GM19468 (cell line): ENCODE measurements around the gene ECSIT.
A peak's percentile ranks its signal among the peaks of the same experiment; 100 is the strongest.

Experiments used
- ATAC-seq: cut with Tn5 transposase; IDR thresholded peaks from one replicate; pipeline ENCODE4 v1.9.1; 2021; ENCODE audit warnings: mild to moderate bottlenecking, moderate library complexity, moderate number of reproducible peaks; ENCODE audit not compliant: unreplicated experiment; ENCODE audit errors: extremely low read depth

The ECSIT gene

GRCh38 chr19:11551603-11552235 lies 22.8 kb upstream of the ECSIT start:
- no peak for ATAC-seq

GRCh38 chr19:11550265-11550664 lies 21.3 kb upstream of the ECSIT start:
- ATAC-seq, result no peak

DNA sequence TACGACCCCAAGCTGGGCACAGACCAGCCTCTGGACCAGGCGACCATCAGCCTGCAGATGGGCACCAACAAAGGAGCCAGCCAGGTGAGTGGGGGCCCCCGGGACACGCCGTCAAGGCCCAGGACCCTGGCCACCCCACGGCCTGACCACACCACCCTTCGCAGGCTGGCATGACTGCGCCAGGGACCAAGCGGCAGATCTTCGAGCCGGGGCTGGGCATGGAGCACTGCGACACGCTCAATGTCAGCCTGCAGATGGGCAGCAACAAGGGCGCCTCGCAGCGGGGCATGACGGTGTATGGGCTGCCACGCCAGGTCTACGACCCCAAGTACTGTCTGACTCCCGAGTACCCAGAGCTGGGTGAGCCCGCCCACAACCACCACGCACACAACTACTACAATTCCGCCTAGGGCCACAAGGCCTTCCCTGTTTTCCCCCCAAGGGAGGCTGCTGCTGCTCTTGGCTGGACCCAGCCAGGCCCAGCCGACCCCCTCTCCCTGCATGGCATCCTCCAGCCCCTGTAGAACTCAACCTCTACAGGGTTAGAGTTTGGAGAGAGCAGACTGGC lies 20.5 kb upstream of the ECSIT start:
- no peak for ATAC-seq

- no peak for ATAC-seq
Observed at GRCh38 chr19:11547929-11548700, 19.2 kb upstream of the ECSIT start.

DNA sequence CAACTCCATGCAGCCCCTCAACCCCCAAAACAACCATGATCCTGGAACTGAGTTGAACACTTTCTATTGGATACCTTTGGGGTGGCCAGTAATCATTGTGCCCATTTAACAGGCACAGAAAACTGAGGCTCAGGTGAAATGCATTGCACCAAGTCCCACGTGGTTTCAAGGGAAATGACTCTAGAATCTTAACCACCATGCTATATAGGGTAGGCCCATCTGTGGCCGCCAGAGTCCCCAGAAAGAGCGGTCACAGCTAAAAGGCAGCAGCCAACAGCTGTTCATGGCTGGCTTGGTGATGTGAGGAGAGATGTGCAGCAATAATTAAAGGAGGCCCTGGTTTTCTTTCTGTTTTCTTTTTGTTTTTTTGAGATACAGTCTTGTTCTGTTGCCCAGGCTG lies 12.3 kb upstream of the ECSIT start:
- no peak for ATAC-seq

DNA sequence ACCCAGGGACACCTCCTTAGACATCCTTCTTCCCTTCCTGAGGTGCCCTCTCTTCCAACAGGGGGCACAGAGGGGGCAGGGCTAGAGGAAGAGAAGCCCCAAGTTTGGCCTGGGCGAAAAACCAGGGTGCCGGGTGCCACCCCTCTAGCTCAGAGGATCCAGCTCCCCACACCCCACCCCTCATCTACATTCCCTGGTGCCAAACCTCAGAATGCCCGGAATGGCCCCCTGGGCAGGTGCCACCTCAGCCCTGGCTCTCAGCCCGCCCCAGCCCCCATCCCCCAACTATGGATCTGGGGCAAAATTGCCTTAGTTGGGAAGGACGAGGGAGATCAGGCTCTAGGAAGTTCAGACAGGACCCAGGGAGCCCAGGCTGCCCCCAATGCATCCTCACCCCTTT lies 11.7 kb upstream of the ECSIT start:
- ATAC-seq, result no peak

GRCh38 chr19:11539495-11540365 lies 10.8 kb upstream of the ECSIT start:
- ATAC-seq, result no peak

DNA sequence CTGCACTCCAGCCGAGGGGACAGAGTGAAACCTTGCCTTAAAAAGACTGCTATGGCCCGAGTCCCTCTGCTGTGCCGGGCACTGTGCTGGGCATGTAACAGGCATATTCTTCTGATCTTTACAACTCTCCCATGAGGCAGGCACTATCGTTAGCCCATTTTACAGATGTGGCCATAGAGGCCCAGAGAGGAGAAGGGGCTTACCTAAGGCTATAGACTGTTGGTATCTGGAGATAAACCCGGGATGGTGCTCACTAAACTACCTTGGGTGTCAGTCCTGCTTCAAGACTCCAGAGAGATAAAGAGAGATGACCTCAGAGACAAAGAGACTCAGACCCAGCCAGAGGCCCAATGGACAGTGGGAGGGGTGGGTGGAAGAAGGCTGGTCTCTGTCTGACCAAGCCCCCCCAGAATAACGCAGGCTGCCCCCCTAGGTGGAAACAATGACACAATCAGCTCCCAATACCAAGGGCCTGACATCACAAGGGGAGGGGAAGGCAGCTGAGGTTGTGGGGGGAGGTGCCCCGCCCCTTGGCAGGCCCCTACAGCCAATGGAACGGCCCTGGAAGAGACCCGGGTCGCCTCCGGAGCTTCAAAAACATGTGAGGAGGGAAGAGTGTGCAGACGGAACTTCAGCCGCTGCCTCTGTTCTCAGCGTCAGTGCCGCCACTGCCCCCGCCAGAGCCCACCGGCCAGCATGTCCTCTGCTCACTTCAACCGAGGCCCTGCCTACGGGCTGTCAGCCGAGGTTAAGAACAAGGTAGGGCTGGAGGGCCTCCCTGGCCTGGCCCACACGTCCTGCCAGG lies 9.5 kb upstream of the ECSIT start, which contains the start of gene CNN1:
Gene CNN1, plus strand, starts transcription at position 620 of the 805 bp plus-strand sequence. Its CDS starts 77 bp downstream, at position 697.
- no peak for ATAC-seq

DNA sequence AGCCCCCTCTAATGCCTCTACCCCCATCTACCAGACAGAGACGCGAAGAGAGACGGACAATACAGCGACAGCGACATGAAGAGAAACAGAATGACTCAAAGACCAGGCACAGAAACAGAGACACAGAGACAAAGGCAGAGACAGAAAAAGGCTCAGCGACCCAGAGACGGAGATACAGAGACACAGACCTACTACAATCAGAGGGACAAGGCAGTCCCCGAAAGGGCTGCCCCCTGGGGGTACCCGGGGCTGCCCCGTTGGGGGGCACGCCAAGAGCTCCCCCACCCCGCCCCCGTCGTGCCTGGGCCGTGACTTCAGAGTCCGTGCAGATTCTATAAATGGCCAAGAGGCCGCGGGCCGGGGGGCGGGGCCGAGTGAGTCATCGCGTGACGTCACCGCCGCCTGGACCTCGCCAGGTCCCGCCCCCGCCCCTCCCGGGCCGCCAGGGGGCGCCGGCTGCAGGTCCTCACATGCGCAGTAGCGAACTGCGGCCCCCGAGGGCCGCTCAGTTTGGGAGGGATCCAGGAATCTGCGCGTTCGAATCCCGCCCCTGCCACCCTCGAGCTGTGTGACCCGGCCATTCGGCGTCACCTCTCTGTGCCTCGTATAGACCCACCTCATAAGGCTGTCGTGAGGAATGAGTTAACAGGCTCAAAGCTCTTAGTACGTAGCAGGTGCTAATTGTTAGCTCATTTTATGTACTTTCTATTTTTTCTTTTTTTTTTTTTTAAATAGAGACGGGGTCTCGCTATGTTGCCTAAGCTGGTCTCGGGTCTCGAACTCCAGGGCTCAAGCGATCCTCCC lies 7.1 kb upstream of the ECSIT start:
- ATAC-seq, result no peak

GRCh38 chr19:11534948-11535347 lies 6.0 kb upstream of the ECSIT start:
- ATAC-seq, result no peak

GRCh38 chr19:11534538-11534937 lies 5.6 kb upstream of the ECSIT start:
- no peak for ATAC-seq

GRCh38 chr19:11530432-11530831 lies 1.5 kb upstream of the ECSIT start:
- ATAC-seq, result no peak

DNA sequence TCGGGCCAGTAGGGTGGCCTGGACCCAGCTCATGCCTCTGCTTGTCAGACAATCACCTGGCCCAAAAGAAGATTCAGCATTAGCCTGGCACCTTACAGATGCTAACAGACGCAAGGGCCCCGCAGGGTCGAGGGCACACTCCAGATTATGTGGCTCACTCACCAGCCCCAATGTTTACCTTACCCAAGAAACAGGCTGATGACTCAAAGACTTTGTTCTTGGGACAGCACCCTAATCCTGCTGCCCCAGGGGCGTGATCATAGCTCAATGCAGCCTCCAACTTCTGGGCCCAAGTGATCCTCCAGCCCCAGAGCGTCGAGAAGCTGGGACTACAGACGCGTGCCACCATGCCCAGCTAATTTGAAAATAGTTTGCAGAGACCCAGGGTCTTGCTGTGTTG lies 9.8 kb downstream of the ECSIT start:
- ATAC-seq, result no peak

GRCh38 chr19:11513946-11514345 lies 15.0 kb downstream of the ECSIT start:
- ATAC-seq, result no peak

DNA sequence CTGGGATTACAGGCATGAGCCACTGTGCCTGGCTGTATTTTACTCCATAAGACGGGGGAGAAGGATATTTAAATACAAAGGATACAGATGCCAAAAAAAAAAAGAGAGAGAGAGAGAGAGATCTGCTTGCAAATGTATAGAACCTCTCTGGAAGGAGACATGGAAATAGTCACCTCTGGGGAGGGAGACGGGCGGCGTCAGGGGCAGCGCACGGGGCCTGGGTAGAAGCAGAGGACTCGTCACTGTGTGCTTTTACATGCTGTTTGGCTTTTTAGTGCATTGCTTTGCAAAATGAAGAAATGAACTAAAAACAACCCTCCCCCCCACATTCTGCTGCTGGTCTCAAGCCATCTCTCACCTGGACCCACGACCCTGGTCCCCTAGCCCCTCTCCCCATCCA lies 18.5 kb downstream of the ECSIT start:
- ATAC-seq, result no peak

DNA sequence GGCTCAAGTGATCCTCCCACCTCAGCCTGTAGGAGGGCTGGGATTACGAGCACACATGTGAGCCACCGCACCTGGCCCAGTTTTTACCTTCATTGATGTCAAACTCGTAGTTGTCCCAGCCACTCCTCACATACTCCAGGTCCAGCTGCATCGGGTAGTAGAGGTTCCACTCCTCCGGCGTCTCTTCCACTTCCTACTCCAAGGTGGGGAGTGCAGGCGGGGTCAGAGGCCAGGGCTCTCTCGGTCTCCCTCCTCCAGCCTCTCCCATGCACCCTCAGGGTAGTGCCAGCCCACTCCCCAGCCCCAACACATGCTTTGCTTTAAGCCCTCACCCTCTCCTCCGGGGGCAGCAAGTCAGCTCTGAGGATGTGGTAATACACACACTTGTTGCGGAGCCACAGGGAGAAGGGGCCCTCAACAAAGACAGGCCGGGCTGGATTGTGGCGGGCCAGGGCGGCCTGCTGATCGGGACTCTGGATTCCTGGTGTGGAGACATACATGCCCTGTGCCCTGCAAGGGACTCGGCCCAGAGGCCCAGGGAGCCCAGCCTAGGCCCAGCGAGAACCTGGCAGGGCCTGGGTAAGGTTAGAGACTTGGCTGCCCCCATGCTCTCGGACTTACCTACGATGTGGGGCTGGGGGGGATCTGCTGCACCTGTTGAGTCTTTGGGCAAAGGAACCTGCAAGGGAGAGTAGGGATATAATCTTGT lies 21.4 kb downstream of the ECSIT start:
- ATAC-seq, result no peak

DNA sequence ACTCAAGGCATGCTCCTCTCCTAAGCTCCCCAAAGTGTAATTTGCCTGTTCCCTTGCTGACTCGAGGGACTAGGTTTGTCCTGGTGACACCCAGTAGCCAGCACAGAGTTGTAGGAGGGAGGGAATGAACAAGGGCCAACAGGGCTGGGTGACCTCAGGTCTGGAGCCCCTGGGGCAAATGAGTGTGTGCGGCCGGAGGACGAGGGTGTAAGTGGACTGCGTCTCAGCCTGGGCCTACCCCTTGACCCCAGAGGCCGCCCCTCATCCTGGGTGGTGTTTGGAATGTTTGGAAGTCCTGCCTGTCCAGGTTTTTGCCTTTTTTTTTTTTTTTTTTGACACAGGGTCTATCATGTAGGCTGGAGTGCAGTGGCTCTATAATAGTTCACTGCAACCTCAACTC lies 22.0 kb downstream of the ECSIT start:
- ATAC-seq, result no peak

DNA sequence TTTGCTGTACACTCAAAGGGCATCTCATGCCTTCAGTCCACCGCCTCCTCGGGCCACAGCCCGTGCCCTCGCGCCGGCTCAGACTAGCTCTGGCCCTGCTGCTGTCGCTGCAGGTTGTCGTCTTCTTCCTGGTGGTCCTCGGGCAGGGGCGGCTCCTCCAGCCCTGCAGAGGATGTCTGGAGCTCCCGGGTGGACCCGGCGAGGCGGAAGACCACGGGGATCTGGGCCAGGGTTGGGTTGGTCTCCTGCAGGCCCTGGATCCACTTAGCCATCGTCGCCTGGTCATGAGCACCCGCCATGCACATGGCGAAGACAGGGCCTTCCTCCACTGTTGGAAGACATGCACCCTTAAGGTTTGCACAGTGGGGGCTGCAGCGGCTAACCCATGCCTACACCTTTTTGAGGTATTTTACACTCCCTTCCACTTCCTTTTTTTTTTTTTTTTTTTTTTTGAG lies 22.8 kb downstream of the ECSIT start:
- peak; percentile 5 for ATAC-seq
